ENCODE results near the gene DCAF12. TPM values are rescaled to one million over a fixed set of nuclear protein-coding genes. Genes with fewer than 3 reads are reported as not detected.

DCAF12 gene
- total and polyA plus RNA-seq, 2 of the 13 experiments (the other 11 are each of a cell fraction or from before 2014, with no cell fraction given): 26.8 to 37.4 TPM

DNA sequence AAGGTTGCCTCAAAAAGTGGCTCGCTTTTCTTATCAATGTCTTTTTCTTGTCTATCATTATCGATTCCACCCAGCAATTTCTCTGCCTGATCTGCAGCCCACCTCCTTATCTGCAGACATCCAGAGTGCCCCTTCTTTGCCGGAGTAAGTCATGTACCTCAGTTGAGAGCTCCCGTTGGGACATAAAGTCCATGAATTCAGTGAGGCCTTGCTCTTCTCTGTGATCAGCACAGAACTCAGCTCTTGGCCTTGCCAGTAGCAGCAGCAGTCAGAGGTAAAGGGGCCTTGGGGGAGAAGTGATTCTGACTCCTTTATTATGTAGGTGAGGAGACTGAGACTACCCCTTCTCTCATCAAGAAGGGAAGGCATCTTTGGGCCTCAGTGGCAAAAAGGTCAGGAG lies 24.9 kb upstream of the DCAF12 start:
- Histone ChIP-seq H3K27me3 (ENCODE audit: control insufficient read depth in 1 of 2, insufficient read depth in 2 of 2, low read length in 2 of 2) (no peaks in the 10 kb centered on the region; a peak in 1 of 5 replicates), H3K79me2 (ENCODE audit: insufficient read depth, low read length) (no peaks in the 10 kb centered on the region), H3K4me2 (ENCODE audit: low read depth, low read length) (no peak overlapping the region), H3K4me3 (replicated peaks in 1 of 3; ENCODE audit: insufficient read depth in 1 of 3, low read depth in 2 of 3, low read length in 3 of 3) (no peak overlapping the region), H3K4me1 (ENCODE audit: insufficient read depth, low read length) (no peaks in the 10 kb centered on the region; the same call in 1 of the 2 replicates), H4K20me1 (ENCODE audit: insufficient read depth, low read length) (no peaks in the 10 kb centered on the region), H3K9ac (ENCODE audit: insufficient read depth, low read depth, low read length) (no peak overlapping the region), H2AFZ (ENCODE audit: low read length) (no peak overlapping the region), H3K36me3 (replicated peaks in 1 of 2; ENCODE audit: control insufficient read depth in 1 of 2, insufficient read depth in 2 of 2, low read length in 2 of 2) (no peaks in the 10 kb centered on the region), H3K27ac (ENCODE audit: extremely low read length, insufficient read depth, low read length) (no peak overlapping the region), H3K9me3 (ENCODE audit: low read length) (no peaks in the 10 kb centered on the region)
- 29% methylated on average over 4 of the region's 4 CpGs for WGBS (ENCODE audit: low lambda C conversion rate)
- in situ Hi-C loops (cut with HindIII; ENCODE audit: extremely low pct_ligation_motif_present, low pct_unique_long_range_greater_than_20kb): no loop called here
- DNase-seq (ENCODE audit: low spot score) (no peak), FAIRE-seq (no peak), ATAC-seq (no peak)
- CTCF ChIA-PET (ENCODE audit: low intra/inter-chr PET ratio, low total read pairs): no interaction called here
- intact Hi-C loops (cut with micrococcal nuclease; ENCODE audit: unreplicated experiment): no loop called here
- BruUV-seq (replicated peaks): no TSS peak
- POLR2A ChIA-PET: interaction anchor here (1.0 kb wide), 1 partner anchor 27 kb away, joined by 4 read pairs; the partner anchor contains the start of gene UBAP1
- TF ChIP-seq ZNF7 (CRISPR knock-in tag; IDR thresholded peaks at IDR 0.05): no peak
- TF ChIP-seq, protein P1, sequence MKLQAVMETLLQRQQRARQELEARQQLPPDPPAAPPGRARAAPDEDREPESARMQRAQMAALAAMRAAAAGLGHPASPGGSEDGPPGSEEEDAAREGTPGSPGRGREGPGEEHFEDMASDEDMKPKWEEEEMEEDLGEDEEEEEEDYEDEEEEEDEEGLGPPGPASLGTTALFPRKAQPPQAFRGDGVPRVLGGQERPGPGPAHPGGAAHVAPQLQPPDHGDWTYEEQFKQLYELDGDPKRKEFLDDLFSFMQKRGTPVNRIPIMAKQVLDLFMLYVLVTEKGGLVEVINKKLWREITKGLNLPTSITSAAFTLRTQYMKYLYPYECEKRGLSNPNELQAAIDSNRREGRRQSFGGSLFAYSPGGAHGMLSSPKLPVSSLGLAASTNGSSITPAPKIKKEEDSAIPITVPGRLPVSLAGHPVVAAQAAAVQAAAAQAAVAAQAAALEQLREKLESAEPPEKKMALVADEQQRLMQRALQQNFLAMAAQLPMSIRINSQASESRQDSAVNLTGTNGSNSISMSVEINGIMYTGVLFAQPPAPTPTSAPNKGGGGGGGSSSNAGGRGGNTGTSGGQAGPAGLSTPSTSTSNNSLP (IDR thresholded peaks at IDR 0.05; ENCODE audit: low read depth, low read length): no peak
- no peak for TF ChIP-seq RFXANK (CRISPR knock-in tag; IDR thresholded peaks at IDR 0.05)
- no peak for TF ChIP-seq ZNF816 (CRISPR knock-in tag; IDR thresholded peaks at IDR 0.05; ENCODE audit: borderline replicate concordance)
- no peak for TF ChIP-seq WIZ (CRISPR knock-in tag; IDR thresholded peaks at IDR 0.05)

- Histone ChIP-seq H3K9ac (ENCODE audit: insufficient read depth, low read depth, low read length) (no peak overlapping the region), H3K27me3 (ENCODE audit: control insufficient read depth in 1 of 2, insufficient read depth in 2 of 2, low read length in 2 of 2) (no peaks in the 10 kb centered on the region), H2AFZ (ENCODE audit: low read length) (no peak overlapping the region), H3K36me3 (replicated peaks in 1 of 2; ENCODE audit: control insufficient read depth in 1 of 2, insufficient read depth in 2 of 2, low read length in 2 of 2) (no peaks in the 10 kb centered on the region), H3K9me3 (ENCODE audit: low read length) (no peaks in the 10 kb centered on the region), H3K27ac (ENCODE audit: extremely low read length, insufficient read depth, low read length) (no peak overlapping the region), H4K20me1 (ENCODE audit: insufficient read depth, low read length) (no peaks in the 10 kb centered on the region), H3K79me2 (ENCODE audit: insufficient read depth, low read length) (no peaks in the 10 kb centered on the region), H3K4me2 (ENCODE audit: low read depth, low read length) (no peak overlapping the region), H3K4me3 (replicated peaks in 1 of 3; ENCODE audit: insufficient read depth in 1 of 3, low read depth in 2 of 3, low read length in 3 of 3) (no peak overlapping the region), H3K4me1 (ENCODE audit: insufficient read depth, low read length) (peaks cover 30% of the 10 kb centered on the region)
- ATAC-seq (peak; percentile 50; the same call in 2 of the 3 replicates), FAIRE-seq (no peak), DNase-seq (ENCODE audit: low spot score) (no peak)
- no TSS peak for BruUV-seq (replicated peaks)
- in situ Hi-C loops (cut with HindIII; ENCODE audit: extremely low pct_ligation_motif_present, low pct_unique_long_range_greater_than_20kb): no loop called here
- CTCF ChIA-PET (ENCODE audit: low intra/inter-chr PET ratio, low total read pairs): no interaction called here
- 6% methylated on average over 3 of the region's 3 CpGs for WGBS (ENCODE audit: low lambda C conversion rate)
- intact Hi-C loops (cut with micrococcal nuclease; ENCODE audit: unreplicated experiment): no loop called here
- POLR2A ChIA-PET: interaction anchor here (1.7 kb wide), 1 partner anchor 33 kb away, joined by 8 read pairs; the partner anchor contains the start of gene UBAP1
- no peak for TF ChIP-seq PATZ1 (CRISPR knock-in tag; IDR thresholded peaks at IDR 0.05)
- no peak for TF ChIP-seq ZNF773 (CRISPR knock-in tag; IDR thresholded peaks at IDR 0.05; ENCODE audit: borderline replicate concordance)
- TF ChIP-seq IRX3 (CRISPR knock-in tag; IDR thresholded peaks at IDR 0.05; ENCODE audit: borderline replicate concordance, low read depth): no peak
- TF ChIP-seq TRIM22 (IDR thresholded peaks at IDR 0.05): no peak
- no peak for TF ChIP-seq ZNF275 (CRISPR knock-in tag; IDR thresholded peaks at IDR 0.05; ENCODE audit: borderline replicate concordance)
- no peak for TF ChIP-seq ZNF562 (CRISPR knock-in tag; IDR thresholded peaks at IDR 0.05; ENCODE audit: borderline replicate concordance)
- TF ChIP-seq SOX5 (CRISPR knock-in tag; IDR thresholded peaks at IDR 0.05; ENCODE audit: borderline replicate concordance): no peak
- TF ChIP-seq POLR2G (IDR thresholded peaks at IDR 0.05; ENCODE audit: low read depth, low read length): no peak
Measured at GRCh38 chr9:34145165-34145564, 18.7 kb upstream of the DCAF12 start.
